A549 (cell line): ENCODE results near the gene NCS1. TPM values are rescaled to one million over a fixed set of nuclear protein-coding genes. Genes with fewer than 3 reads are reported as not detected.

ENCODE experiments used
- CBX2 ChIP-seq: fragments of 200-600 bp; sonication (generic); IDR thresholded peaks from 2 replicates; pipeline ENCODE4 v1.6.1; 2016; ENCODE audit warnings: low read depth, mild to moderate bottlenecking, borderline replicate concordance
- CBX8 ChIP-seq: fragments of 200-600 bp; sonication (generic); IDR thresholded peaks from 2 replicates; pipeline ENCODE4 v1.6.1; 2016
- CEBPB ChIP-seq, 2 experiments: fragments of >200 bp in 1 of 2; sonication (Bioruptor Twin) in 1 of 2; formaldehyde crosslinking in 1 of 2; IDR thresholded peaks; 2 replicates each; pipeline ENCODE4 v1.6.1; 2012 to 2016
- CHD2 ChIP-seq: fragments of 150-350 bp; IDR thresholded peaks from 2 replicates; pipeline ENCODE4 v1.6.1; 2014; ENCODE audit warnings: low read length; ENCODE audit not compliant: partially characterized antibody
- CTCF ChIP-seq: fragments of >200 bp; sonication (Bioruptor Twin); formaldehyde crosslinking; IDR thresholded peaks from 3 replicates; pipeline ENCODE4 v1.5.1; 2016
- EHMT2 ChIP-seq: fragments of 200-600 bp; sonication (generic); IDR thresholded peaks from 2 replicates; pipeline ENCODE4 v1.6.1; 2016; ENCODE audit warnings: antibody characterized with exemption, low read depth, mild to moderate bottlenecking, moderate library complexity
- EP300 ChIP-seq, 2 experiments: fragments of >200 bp; sonication (Bioruptor Twin); formaldehyde crosslinking; IDR thresholded peaks; 2 replicates in 1 of 2; 3 replicates in 1 of 2; pipeline ENCODE4 v1.6.1; 2016 to 2017
- ESRRA ChIP-seq: fragments of 150-350 bp; IDR thresholded peaks from 2 replicates; pipeline ENCODE4 v1.6.1; 2014; ENCODE audit warnings: mild to moderate bottlenecking, low read length, borderline replicate concordance
- FOSL2 ChIP-seq, 2 experiments: fragments of 450-650 bp in 1 of 2; fragments of >200 bp in 1 of 2; sonication (Bioruptor Twin) in 1 of 2; formaldehyde crosslinking; IDR thresholded peaks; 2 replicates each; pipeline versions ENCODE4 v1.5.0 to v1.6.1; 2016 to 2020; ENCODE audit warnings: mild to moderate bottlenecking in 1 of 2, moderate library complexity in 1 of 2
- FOXS1 ChIP-seq: fragments of 250-450 bp; sonication (Bioruptor Pico); IDR thresholded peaks from 2 replicates; pipeline ENCODE4 v1.5.0; 2020; ENCODE audit warnings: mild to moderate bottlenecking, moderate library complexity
- GATA3 ChIP-seq: IDR thresholded peaks from 2 replicates; pipeline ENCODE4 v1.6.1; 2012; ENCODE audit warnings: borderline replicate concordance
- HDAC2 ChIP-seq: fragments of 200-600 bp; sonication (generic); IDR thresholded peaks from 2 replicates; pipeline ENCODE4 v1.6.1; 2016
- HOXB13 ChIP-seq: fragments of 250-450 bp; sonication (Bioruptor Pico); IDR thresholded peaks from 2 replicates; pipeline ENCODE4 v1.5.0; 2020; ENCODE audit warnings: low read depth, mild to moderate bottlenecking, moderate library complexity
- HOXB5 ChIP-seq: fragments of 250-450 bp; sonication (Bioruptor Pico); IDR thresholded peaks from 2 replicates; pipeline ENCODE4 v1.5.0; 2020; ENCODE audit warnings: mild to moderate bottlenecking, moderate library complexity
- JUN ChIP-seq, 2 experiments: fragments of >200 bp; sonication (Bioruptor Twin); formaldehyde crosslinking; IDR thresholded peaks; 2 replicates in 1 of 2; 3 replicates in 1 of 2; pipeline ENCODE4 v1.6.1; 2016 to 2017
- JUNB ChIP-seq: fragments of >200 bp; sonication (Bioruptor Twin); formaldehyde crosslinking; IDR thresholded peaks from 2 replicates; pipeline ENCODE4 v1.6.1; 2016
- KDM5A ChIP-seq: fragments of 200-600 bp; sonication (generic); IDR thresholded peaks from 2 replicates; pipeline ENCODE4 v1.6.1; 2016; ENCODE audit warnings: antibody characterized with exemption, mild to moderate bottlenecking
- MAZ ChIP-seq: fragments of 150-350 bp; IDR thresholded peaks from 2 replicates; pipeline ENCODE4 v1.6.1; 2014; ENCODE audit warnings: antibody characterized with exemption, low read depth, low read length, borderline replicate concordance
- NFE2L2 ChIP-seq: fragments of 150-350 bp; conservative IDR thresholded peaks from 2 replicates; pipeline ENCODE4 v1.6.1; 2014; ENCODE audit warnings: low read length
- NPAS2 ChIP-seq: fragments of 250-450 bp; sonication (Bioruptor Pico); IDR thresholded peaks from 2 replicates; pipeline ENCODE4 v1.8.0; 2022; ENCODE audit warnings: mild to moderate bottlenecking, moderate library complexity, borderline replicate concordance
- POLR2A ChIP-seq: IDR thresholded peaks from 2 replicates; pipeline ENCODE4 v1.6.1; 2012; ENCODE audit warnings: mild to moderate bottlenecking, low read length
- POLR2AphosphoS2 ChIP-seq: conservative IDR thresholded peaks from 2 replicates; pipeline ENCODE4 v1.6.1; 2012; ENCODE audit warnings: low read length, improper control_type of control experiment, inconsistent platforms
- RAD21 ChIP-seq, 2 experiments: fragments of >200 bp in 1 of 2; sonication (Bioruptor Twin) in 1 of 2; formaldehyde crosslinking in 1 of 2; IDR thresholded peaks in 1 of 2; conservative IDR thresholded peaks in 1 of 2; 2 replicates in 1 of 2; 3 replicates in 1 of 2; pipeline ENCODE4 v1.6.1; 2012 to 2018; ENCODE audit warnings: inconsistent platforms in 1 of 2
- RARB ChIP-seq: fragments of 250-450 bp; sonication (Bioruptor Pico); IDR thresholded peaks from 2 replicates; pipeline ENCODE4 v1.8.0; 2021; ENCODE audit warnings: mild to moderate bottlenecking, moderate library complexity
- RNF2 ChIP-seq: fragments of 200-600 bp; sonication (generic); IDR thresholded peaks from 2 replicates; pipeline ENCODE4 v1.6.1; 2016; ENCODE audit warnings: low read depth, mild to moderate bottlenecking, antibody characterized with exemption, moderate library complexity, borderline replicate concordance
- SMC3 ChIP-seq: fragments of >200 bp; sonication (Bioruptor Twin); formaldehyde crosslinking; IDR thresholded peaks from 3 replicates; pipeline ENCODE4 v1.6.1; 2018; ENCODE audit warnings: inconsistent platforms
- SREBF2 ChIP-seq: fragments of 450-650 bp; IDR thresholded peaks from 2 replicates; pipeline ENCODE4 v1.6.1; 2014; ENCODE audit warnings: mild to moderate bottlenecking, moderate library complexity
- TFCP2L1 ChIP-seq: fragments of 250-450 bp; sonication (Bioruptor Pico); IDR thresholded peaks from 2 replicates; pipeline ENCODE4 v1.5.0; 2021; ENCODE audit warnings: mild to moderate bottlenecking
- TP53 ChIP-seq: fragments of 250-450 bp; sonication (Bioruptor Pico); IDR thresholded peaks from 2 replicates; pipeline ENCODE4 v1.5.0; 2021; ENCODE audit warnings: mild to moderate bottlenecking, moderate library complexity
- ZC3H11A ChIP-seq: fragments of 450-650 bp; IDR thresholded peaks from 2 replicates; pipeline ENCODE4 v1.6.1; 2014; ENCODE audit warnings: antibody characterized with exemption, mild to moderate bottlenecking
- ZFP36 ChIP-seq: fragments of 450-650 bp; IDR thresholded peaks from 2 replicates; pipeline ENCODE4 v1.6.1; 2014; ENCODE audit warnings: borderline replicate concordance; ENCODE audit not compliant: partially characterized antibody
- ZNF302 ChIP-seq: fragments of 250-450 bp; sonication (Bioruptor Pico); IDR thresholded peaks from 2 replicates; pipeline ENCODE4 v1.9.0; 2021; ENCODE audit warnings: inconsistent platforms, mild to moderate bottlenecking, moderate library complexity
- polyA plus RNA-seq, 4 experiments: library from polyadenylated mRNA; depleted of rRNA in 3 of 4; stranded (reverse); fragments of >200 nt; fragmentation: RNase III in 1 of 4; extraction: RNeasy Plus Mini Kit Qiagen cat#74134 plus additional on column Dnase treatment in 1 of 4; gene quantifications; 2 replicates in 3 of 4; 3 replicates in 1 of 4; pipeline ENCODE4 v1.2.3, GENCODE V29; 2011 to 2017
- TF ChIP-seq, protein P1 (sequence below): fragments of 250-450 bp; sonication (Bioruptor Pico); IDR thresholded peaks from 2 replicates; pipeline ENCODE4 v1.5.0; 2021; ENCODE audit warnings: mild to moderate bottlenecking, moderate library complexity, borderline replicate concordance
- TF ChIP-seq, protein P2 (sequence below): IDR thresholded peaks from 2 replicates; pipeline ENCODE4 v1.6.1; 2012
- TF ChIP-seq, protein P3 (sequence below): IDR thresholded peaks from 2 replicates; pipeline ENCODE4 v1.6.1; 2012; ENCODE audit warnings: low read depth, borderline replicate concordance
- TF ChIP-seq, protein P4 (sequence below): fragments of 450-650 bp; IDR thresholded peaks from 2 replicates; pipeline ENCODE4 v1.6.1; 2014; ENCODE audit warnings: antibody characterized with exemption
- TF ChIP-seq, protein P5 (sequence below): IDR thresholded peaks from 2 replicates; pipeline ENCODE4 v1.6.1; 2012

The NCS1 gene
- polyA plus RNA-seq, 2 of the 4 experiments (the other 2 are of a cell fraction), result 17.9 to 21.9 TPM

- TF ChIP-seq RAD21 (conservative IDR thresholded peaks at IDR 0.05 in 1 of 2, IDR thresholded peaks at IDR 0.05 in 1 of 2), result no peak
- TF ChIP-seq, protein P1, sequence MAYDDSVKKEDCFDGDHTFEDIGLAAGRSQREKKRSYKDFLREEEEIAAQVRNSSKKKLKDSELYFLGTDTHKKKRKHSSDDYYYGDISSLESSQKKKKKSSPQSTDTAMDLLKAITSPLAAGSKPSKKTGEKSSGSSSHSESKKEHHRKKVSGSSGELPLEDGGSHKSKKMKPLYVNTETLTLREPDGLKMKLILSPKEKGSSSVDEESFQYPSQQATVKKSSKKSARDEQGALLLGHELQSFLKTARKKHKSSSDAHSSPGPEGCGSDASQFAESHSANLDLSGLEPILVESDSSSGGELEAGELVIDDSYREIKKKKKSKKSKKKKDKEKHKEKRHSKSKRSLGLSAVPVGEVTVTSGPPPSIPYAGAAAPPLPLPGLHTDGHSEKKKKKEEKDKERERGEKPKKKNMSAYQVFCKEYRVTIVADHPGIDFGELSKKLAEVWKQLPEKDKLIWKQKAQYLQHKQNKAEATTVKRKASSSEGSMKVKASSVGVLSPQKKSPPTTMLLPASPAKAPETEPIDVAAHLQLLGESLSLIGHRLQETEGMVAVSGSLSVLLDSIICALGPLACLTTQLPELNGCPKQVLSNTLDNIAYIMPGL, result no peak
- TF ChIP-seq CTCF, result no peak
- peak; percentile 92 for TF ChIP-seq RARB (CRISPR knock-in tag)
- TF ChIP-seq JUNB, result no peak
- TF ChIP-seq CBX2, result no peak
- TF ChIP-seq ESRRA, result no peak
- TF ChIP-seq TFCP2L1 (CRISPR knock-in tag), result peak; percentile 93; the same call in 1 of the 2 replicates
- TF ChIP-seq SREBF2, result no peak
- TF ChIP-seq FOSL2 (IDR thresholded peaks at IDR 0.05), result no peak
- TF ChIP-seq FOSL2 (CRISPR knock-in tag; IDR thresholded peaks at IDR 0.05), result peak; percentile 81
- TF ChIP-seq SMC3, result no peak
- no peak for TF ChIP-seq POLR2AphosphoS2
- TF ChIP-seq HOXB13, result peak; percentile 99
- TF ChIP-seq NPAS2 (CRISPR knock-in tag), result peak; percentile 91
- TF ChIP-seq RNF2, result no peak
- no peak for TF ChIP-seq JUN (IDR thresholded peaks at IDR 0.05)
- TF ChIP-seq NFE2L2, result no peak
- TF ChIP-seq KDM5A, result no peak
- TF ChIP-seq, protein P2, sequence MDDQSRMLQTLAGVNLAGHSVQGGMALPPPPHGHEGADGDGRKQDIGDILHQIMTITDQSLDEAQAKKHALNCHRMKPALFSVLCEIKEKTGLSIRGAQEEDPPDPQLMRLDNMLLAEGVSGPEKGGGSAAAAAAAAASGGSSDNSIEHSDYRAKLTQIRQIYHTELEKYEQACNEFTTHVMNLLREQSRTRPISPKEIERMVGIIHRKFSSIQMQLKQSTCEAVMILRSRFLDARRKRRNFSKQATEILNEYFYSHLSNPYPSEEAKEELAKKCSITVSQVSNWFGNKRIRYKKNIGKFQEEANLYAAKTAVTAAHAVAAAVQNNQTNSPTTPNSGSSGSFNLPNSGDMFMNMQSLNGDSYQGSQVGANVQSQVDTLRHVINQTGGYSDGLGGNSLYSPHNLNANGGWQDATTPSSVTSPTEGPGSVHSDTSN, result no peak
- no peak for TF ChIP-seq ZC3H11A
- TF ChIP-seq FOXS1, result peak; percentile 98
- TF ChIP-seq ZFP36, result no peak
- TF ChIP-seq EP300 (IDR thresholded peaks at IDR 0.05), result no peak
- no peak for TF ChIP-seq CEBPB (IDR thresholded peaks at IDR 0.05)
- TF ChIP-seq, protein P3, sequence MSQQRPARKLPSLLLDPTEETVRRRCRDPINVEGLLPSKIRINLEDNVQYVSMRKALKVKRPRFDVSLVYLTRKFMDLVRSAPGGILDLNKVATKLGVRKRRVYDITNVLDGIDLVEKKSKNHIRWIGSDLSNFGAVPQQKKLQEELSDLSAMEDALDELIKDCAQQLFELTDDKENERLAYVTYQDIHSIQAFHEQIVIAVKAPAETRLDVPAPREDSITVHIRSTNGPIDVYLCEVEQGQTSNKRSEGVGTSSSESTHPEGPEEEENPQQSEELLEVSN, result peak; percentile 44; the same call in 1 of the 2 replicates
- no peak for TF ChIP-seq CHD2
- TF ChIP-seq POLR2A, result no peak
- peak; percentile 99 for TF ChIP-seq HOXB5 (CRISPR knock-in tag)
- no peak for TF ChIP-seq HDAC2
- TF ChIP-seq CBX8, result no peak
- TF ChIP-seq MAZ, result no peak
- TF ChIP-seq, protein P4, sequence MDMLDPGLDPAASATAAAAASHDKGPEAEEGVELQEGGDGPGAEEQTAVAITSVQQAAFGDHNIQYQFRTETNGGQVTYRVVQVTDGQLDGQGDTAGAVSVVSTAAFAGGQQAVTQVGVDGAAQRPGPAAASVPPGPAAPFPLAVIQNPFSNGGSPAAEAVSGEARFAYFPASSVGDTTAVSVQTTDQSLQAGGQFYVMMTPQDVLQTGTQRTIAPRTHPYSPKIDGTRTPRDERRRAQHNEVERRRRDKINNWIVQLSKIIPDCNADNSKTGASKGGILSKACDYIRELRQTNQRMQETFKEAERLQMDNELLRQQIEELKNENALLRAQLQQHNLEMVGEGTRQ, result no peak
- TF ChIP-seq TP53, result peak; percentile 93
- TF ChIP-seq ZNF302, result peak; percentile 93
- TF ChIP-seq EHMT2, result no peak
- no peak for TF ChIP-seq GATA3
- TF ChIP-seq, protein P5, sequence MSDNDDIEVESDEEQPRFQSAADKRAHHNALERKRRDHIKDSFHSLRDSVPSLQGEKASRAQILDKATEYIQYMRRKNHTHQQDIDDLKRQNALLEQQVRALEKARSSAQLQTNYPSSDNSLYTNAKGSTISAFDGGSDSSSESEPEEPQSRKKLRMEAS, result 0 out of 2 replicates have a peak, but pooled peaks have one; percentile 39
Observed at GRCh38 chr9:130150779-130151382, 21.3 kb upstream of the NCS1 start (continued).
